ENCODE measurements around the gene STRN.

STRN gene

DNA sequence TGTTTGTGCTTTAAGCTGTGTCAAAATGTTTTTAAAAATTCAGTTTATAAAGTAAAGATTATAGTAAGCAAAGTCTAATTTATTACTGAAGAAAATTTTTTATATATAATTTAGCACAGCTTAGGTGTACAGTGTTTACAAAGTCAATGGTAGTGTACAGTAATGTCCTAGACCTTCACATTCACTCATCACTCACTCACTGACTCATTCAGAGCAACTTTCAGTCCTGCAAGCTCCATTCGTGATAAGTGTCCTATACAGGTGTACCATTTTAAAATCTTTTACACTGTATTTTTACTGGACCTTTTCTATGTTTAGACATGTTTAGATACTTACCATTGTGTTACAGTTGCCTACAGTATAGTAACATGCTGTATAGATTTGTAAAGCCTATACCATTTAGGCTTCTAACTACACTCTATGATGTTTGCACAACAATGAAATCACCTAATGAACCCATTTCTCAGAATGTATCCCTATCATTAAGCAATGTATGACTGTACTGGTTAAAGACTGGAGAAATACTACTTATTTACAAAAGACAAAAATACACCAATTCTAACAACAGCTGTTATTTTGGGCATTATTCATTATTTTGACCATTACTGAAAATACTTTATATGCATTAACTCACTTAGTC, 95.1 kb downstream of the STRN start:
- TF ChIP-seq, protein P1, sequence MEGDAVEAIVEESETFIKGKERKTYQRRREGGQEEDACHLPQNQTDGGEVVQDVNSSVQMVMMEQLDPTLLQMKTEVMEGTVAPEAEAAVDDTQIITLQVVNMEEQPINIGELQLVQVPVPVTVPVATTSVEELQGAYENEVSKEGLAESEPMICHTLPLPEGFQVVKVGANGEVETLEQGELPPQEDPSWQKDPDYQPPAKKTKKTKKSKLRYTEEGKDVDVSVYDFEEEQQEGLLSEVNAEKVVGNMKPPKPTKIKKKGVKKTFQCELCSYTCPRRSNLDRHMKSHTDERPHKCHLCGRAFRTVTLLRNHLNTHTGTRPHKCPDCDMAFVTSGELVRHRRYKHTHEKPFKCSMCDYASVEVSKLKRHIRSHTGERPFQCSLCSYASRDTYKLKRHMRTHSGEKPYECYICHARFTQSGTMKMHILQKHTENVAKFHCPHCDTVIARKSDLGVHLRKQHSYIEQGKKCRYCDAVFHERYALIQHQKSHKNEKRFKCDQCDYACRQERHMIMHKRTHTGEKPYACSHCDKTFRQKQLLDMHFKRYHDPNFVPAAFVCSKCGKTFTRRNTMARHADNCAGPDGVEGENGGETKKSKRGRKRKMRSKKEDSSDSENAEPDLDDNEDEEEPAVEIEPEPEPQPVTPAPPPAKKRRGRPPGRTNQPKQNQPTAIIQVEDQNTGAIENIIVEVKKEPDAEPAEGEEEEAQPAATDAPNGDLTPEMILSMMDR (IDR thresholded peaks at IDR 0.05): no peak

DNA sequence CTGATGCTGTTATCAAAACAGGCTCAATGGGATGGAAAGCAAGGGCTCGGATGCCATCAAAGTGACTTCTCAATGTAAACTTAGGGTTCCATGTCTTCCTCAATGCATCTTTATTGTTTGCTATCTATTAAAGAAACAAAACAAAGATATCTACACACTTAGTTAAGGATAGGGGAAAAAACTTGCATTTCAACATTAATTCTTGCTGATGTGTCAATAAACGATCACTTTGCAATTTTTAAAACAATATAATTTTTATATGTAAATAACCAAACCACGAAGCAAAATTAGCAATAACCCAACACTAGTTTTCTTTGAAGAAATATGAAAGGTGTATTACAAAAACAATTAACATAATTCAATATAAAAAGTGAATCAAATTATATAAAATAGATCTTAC, 96.7 kb downstream of the STRN start:
- TF ChIP-seq, protein P1 (IDR thresholded peaks at IDR 0.05): no peak

DNA sequence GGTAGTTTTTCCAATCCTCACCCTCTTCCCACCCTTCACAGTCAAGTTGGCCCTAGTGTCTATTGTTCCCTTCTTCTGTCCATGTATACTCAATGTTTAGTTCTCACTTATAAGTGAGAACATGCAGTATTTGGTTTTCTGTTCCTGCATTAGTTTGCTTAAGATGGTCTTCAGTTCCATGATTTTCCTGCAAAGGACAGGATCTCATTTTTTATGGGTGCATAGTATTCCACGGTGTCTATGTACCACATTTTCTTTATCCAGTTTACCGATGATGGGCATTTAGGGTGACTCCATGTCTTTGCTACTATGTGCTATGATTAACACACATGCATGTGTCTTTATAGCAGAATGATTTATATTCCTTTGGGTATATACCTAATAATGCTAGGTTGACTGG, 104.4 kb downstream of the STRN start:
- TF ChIP-seq, protein P1 (IDR thresholded peaks at IDR 0.05): no peak

DNA sequence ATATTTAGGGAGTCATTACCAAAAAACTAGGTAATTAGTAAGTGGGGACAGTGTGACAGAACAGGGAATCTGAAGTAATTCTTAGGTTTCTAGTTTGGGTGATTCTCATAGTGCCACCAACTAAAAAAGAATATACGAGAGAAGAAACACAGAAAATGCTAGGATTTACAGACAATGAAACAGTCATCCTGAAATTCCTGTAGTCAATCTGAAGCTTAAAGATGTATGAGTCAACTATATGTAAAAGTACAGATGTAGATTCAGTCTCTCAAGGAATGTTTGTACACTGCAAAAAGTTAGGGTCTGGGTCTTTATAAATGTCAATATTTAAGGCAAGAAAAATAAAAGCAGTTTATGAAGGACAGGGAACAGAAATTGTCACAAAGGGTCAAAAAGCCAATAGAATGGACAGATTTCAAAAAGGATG, 107.0 kb downstream of the STRN start:
- TF ChIP-seq, protein P1 (IDR thresholded peaks at IDR 0.05): no peak

DNA sequence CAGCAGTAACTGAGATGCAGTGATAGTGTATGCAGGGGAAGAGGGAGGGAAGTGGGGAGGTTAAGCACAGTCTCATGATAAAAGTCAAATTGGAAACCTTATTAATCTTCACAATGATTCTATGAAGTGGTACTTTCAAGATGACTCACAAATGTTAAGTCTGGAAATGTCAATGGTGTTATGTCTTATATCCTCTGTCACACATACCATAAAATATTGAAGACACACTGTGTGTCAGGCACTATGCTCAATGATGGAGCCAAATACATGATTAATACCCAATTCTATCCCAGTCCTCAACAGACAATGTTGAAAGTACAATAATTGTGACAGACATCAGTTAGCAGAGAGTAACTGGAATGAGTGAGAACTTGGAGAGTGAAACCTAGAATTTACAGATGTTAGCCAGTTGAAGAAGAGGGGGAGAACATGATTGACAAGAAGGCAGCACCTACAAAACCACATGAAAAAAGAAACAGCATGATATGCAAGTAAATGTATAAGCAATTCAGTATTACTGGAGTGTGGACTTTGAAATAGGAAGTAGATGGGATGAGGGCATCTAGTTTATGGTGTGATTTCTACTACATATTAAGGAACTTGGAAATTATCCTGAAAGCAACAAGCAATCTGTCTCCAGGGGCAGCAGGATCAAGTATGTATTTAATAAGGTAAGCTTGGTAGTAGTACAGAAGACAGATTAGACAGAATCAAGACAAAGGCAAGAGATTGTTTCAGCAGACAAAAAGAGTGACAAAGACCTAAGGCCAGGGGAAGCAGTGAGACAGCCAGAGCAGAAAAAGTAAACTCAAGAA, 107.6 kb downstream of the STRN start:
- TF ChIP-seq, protein P1 (IDR thresholded peaks at IDR 0.05): no peak

DNA sequence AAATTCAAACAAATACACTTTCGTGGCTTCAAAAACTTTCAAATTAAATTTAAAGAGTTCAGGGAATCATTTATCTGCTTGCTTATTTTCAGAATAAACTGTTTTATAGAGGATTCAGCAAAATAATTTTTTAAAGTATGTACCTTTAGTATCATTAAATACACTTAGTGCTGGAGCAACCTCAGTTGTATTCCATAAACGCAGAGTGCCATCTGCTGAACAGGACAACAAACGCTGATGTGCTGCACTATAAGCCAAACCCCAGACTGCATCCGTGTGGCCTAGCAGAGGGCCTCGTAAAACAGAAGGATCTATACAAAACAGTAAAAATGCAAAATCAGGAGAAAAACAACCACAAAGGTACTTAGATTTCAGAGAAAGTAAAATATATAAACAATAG, 108.6 kb downstream of the STRN start:
- TF ChIP-seq, protein P1 (IDR thresholded peaks at IDR 0.05): peak; percentile 44; the same call in 1 of the 2 replicates

DNA sequence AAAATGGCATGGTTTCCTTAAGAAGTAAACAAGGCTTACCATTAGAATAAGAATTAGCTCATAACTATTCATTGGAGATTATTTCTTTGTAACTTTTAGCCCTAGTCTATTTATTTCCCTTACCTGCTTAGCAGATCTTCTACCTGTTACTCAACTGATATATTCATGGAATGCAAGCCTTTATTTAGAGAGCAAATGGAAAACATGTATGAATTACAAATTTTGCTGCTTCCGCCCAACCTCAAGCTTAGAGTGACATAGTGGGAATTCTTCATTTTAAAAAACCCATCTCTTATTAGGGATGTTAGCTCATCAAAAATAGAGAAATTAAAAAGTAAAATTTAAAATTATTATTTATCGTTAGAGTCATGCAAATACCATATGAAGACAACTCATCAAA, 110.9 kb downstream of the STRN start:
- TF ChIP-seq, protein P1 (IDR thresholded peaks at IDR 0.05): no peak
